Fibroblast of the aortic adventitia (primary cell): Measurements from ENCODE around the gene GBP4. TPM values are rescaled to one million over a fixed set of nuclear protein-coding genes. Genes with fewer than 3 reads are reported as not detected.

ENCODE experiments used
- DNase-seq: peaks from one replicate; pipeline ENCODE4 v3.0.0-alpha.2; 2010; ENCODE audit warnings: low read depth
- H3K4me3 ChIP-seq: 2 replicates; pipeline ENCODE4 v1.5.1; 2011; ENCODE audit warnings: low read depth, mild to moderate bottlenecking, control low read depth, low read length, moderate library complexity
- total RNA-seq: library from RNA; depleted of rRNA; stranded (reverse); fragments of >200 nt; gene quantifications from 2 replicates; pipeline ENCODE4 v1.2.3, GENCODE V29; 2012; ENCODE audit warnings: low replicate concordance
- TF ChIP-seq, protein P1 (sequence below): IDR thresholded peaks from 2 replicates; pipeline ENCODE4 v1.5.1; 2011; ENCODE audit warnings: mild to moderate bottlenecking, low read length, control low read depth, inconsistent platforms; ENCODE audit not compliant: insufficient read depth

GBP4 gene
- total RNA-seq, 1 donor = 0.09 TPM

- TF ChIP-seq, protein P1, sequence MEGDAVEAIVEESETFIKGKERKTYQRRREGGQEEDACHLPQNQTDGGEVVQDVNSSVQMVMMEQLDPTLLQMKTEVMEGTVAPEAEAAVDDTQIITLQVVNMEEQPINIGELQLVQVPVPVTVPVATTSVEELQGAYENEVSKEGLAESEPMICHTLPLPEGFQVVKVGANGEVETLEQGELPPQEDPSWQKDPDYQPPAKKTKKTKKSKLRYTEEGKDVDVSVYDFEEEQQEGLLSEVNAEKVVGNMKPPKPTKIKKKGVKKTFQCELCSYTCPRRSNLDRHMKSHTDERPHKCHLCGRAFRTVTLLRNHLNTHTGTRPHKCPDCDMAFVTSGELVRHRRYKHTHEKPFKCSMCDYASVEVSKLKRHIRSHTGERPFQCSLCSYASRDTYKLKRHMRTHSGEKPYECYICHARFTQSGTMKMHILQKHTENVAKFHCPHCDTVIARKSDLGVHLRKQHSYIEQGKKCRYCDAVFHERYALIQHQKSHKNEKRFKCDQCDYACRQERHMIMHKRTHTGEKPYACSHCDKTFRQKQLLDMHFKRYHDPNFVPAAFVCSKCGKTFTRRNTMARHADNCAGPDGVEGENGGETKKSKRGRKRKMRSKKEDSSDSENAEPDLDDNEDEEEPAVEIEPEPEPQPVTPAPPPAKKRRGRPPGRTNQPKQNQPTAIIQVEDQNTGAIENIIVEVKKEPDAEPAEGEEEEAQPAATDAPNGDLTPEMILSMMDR = no peak
- no peak overlapping the region for H3K4me3 ChIP-seq
- no peak for DNase-seq
These were observed 7.4 kb downstream of the GBP4 start for GRCh38 chr1:89191314-89191713.

- TF ChIP-seq, protein P1 = no peak
- no peak overlapping the region for H3K4me3 ChIP-seq
- no peak for DNase-seq
These were observed 8.7 kb downstream of the GBP4 start for GRCh38 chr1:89190017-89190416.

DNA sequence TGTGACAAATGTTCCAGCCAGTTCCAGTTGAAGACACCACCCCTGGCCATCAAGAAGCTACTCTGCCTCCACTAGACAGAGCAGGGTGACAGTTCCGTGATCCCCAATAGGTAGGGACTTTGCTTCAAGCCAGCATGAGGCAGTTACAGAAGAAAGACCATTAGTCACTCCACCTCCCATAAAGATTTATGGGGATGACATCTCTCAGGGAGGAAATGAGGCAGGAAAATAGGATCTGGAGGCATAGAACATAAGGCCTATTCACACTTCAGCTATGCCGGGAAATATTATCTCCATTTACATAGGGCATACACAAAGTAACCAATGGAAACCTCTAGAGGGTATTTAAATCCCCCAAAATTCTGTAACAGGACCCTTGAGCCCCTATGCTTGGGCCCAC is 19.4 kb downstream of the GBP4 start:
- no peak for DNase-seq
- H3K4me3 ChIP-seq = no peak overlapping the region
- TF ChIP-seq, protein P1 = no peak

- TF ChIP-seq, protein P1 = no peak
- no peak overlapping the region for H3K4me3 ChIP-seq
- no peak for DNase-seq
These were observed 21.8 kb downstream of the GBP4 start for GRCh38 chr1:89176971-89177370.

DNA sequence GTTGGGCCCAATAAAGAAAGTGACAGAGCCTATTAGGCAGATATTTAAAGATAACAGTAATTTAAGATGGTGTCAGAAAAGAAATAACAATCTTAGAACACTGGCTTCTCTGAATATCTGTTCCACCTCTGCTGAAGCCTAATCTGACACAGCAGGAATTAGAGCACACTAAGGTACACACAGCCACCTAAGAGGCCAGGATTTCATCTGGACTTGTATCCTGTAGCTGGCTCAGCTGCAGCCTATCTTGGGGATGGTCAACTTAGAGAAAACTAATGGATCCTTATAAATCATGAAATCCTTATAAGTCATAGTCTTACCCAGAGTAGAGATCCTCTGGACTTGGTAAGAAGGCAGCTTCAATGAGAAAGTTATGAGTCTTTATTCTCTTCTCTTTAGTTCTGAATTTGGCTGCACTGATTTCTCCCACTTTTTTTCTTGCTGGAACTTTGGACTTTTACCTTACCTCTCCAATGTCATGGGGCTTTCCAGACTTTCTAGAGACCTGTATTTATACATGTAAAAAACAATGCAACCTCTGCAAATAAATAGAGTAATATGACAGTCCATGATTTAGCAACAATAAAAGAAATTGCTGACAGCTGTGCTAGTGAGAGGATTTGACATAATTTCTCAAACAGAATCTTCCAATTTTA is 23.0 kb downstream of the GBP4 start, which contains the start of gene GBP7:
GBP7 (minus strand) TSS at position 403 of the 656 bp plus-strand sequence. CDS start 4,068 bp downstream, outside the sequence.
- TF ChIP-seq, protein P1 = no peak
- H3K4me3 ChIP-seq = no peak within 1 kb of the TSS
- no peak for DNase-seq

DNA sequence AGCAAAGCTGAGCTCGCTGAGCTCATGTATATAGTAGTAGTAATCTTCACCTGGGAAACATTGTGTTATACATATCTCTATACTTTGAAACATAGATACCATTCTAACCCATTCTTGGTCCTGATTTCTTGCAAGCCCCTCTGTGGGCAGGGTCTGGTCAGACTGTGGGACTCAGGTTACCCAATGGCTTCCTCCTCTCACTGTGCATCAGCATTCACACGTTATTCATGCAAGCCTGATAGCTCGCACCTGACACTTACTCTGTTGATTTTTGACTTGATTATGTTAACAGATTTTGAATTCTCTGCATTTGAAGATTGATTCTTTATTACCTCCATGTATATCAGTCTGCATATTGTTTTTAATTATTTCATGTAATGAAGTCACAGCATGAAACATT is 24.3 kb downstream of the GBP4 start:
- no peak overlapping the region for H3K4me3 ChIP-seq
- TF ChIP-seq, protein P1 = no peak
- DNase-seq = no peak

GRCh38 chr1:89172468-89173143 is 26.1 kb downstream of the GBP4 start:
- TF ChIP-seq, protein P1 = no peak

More at GRCh38 chr1:89172468-89173143, 26.1 kb downstream of the GBP4 start:
- H3K4me3 ChIP-seq = no peak overlapping the region
- DNase-seq = no peak
